HG02588 (cell line): ENCODE data around the gene RASGRF1.
A peak's percentile ranks its signal among the peaks of the same experiment; 100 is the strongest.
"Not testable (repeated sequence)": the region's sequence is repeated elsewhere in the genome, so short reads cannot be mapped to it uniquely, and the experiment has no call there.

Source experiments
- ATAC-seq: cut with Tn5 transposase; IDR thresholded peaks from one replicate; pipeline ENCODE4 v1.9.1; 2021; ENCODE audit warnings: mild to moderate bottlenecking, moderate library complexity; ENCODE audit not compliant: unreplicated experiment

The RASGRF1 gene

GRCh38 chr15:79045041-79045440 lies 45.5 kb downstream of the RASGRF1 start:
- ATAC-seq = no peak

DNA sequence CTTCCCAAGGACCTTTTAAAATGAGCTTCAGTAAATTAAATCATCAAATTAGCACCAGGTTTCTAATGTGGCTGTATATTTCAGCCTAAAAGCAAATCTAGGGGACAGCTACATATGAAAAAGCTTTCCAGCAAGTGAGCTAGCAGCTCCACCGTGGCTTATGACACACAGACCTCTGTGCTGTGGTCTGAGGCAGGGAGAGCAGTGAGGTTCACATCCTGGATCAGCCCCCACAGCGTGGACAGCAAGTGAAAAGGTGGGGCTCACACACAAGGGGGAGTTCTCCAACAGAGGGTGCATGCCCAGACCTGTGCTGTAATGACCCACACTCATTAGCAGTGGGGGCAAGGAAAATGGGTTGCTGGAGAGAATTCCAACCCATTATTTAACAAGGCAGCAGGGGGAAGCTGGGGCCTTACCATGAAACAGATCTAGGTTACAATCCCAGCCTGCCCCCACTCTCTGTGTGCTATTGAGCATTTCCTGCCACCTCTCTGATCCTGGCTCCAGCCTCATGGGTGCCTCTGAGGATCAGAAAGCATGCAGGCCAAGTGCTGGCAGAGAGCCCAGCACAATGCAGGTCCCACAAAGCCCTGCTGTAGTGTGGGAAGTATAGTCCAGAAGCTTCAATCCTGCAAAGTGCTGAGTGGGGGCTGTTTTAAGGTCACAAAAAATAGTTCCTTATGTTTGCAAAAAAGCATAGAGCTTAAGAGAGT lies 48.2 kb downstream of the RASGRF1 start:
- ATAC-seq = no peak

GRCh38 chr15:79041601-79042168 lies 48.9 kb downstream of the RASGRF1 start:
- no peak for ATAC-seq

GRCh38 chr15:79037848-79038247 lies 52.7 kb downstream of the RASGRF1 start:
- ATAC-seq = no peak

DNA sequence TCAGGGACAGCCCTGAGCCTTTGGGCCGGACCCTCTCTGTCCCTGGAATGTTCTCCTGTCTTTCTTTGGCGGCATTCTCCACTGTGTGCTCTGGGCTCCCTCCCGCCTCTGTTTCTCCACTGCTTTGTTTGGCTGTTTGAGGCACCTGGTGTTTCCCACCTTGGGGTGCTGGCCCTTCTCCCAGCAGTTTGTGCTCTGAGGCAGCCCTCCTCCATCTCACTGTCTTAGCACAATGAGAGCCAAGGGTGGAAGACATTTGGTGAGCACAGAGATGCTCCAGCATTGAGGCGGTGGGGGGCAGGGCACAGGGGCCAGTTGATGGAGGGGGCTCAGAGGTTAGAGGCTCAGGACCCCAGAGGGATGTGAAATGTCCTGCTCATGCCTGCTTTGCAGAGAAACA lies 54.3 kb downstream of the RASGRF1 start:
- ATAC-seq = no peak

DNA sequence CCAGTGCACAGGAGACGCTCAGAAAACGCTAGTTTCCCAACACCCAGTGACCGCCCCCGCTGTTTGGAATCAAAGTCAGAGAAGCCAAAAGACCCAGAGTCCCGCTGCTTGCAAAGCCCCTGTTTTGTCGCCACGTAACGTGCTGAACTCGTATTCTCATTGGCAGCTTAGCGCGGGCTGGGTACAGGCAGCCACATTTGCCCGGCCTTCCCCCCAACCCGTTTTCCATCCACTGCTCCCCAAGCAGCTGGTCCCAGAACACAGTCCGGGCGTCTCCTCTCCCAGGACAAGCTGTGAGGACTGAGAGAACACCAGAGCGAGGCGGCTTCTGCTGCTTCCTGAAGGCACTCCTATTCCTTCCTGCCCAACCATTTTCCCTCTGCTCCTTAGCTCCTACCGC lies 54.8 kb downstream of the RASGRF1 start:
- ATAC-seq = no peak

GRCh38 chr15:79035111-79035601 lies 55.4 kb downstream of the RASGRF1 start:
- ATAC-seq = peak; percentile 59

- ATAC-seq = no peak
These were observed 56.3 kb downstream of the RASGRF1 start for GRCh38 chr15:79034284-79034683.

DNA sequence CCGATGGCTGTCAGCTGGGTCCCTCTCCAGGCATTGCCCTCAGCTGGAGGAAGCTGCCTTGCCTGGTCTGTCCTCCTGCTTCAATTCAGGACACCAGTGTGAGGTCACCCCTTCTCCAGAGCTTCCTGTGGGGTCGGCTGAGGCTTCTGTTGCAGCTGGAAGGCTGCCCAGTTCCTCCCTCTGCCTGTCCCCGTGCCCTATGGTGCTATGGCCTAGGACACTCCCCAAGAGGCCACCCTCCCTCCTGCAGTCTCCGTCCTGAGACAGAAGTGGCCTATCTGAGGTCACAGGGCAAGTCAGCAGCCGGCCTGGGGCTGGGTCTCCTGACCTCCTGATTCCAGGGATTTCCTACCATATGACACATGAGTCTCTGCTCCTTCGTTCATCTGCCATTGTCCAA lies 57.9 kb downstream of the RASGRF1 start:
- no peak for ATAC-seq

DNA sequence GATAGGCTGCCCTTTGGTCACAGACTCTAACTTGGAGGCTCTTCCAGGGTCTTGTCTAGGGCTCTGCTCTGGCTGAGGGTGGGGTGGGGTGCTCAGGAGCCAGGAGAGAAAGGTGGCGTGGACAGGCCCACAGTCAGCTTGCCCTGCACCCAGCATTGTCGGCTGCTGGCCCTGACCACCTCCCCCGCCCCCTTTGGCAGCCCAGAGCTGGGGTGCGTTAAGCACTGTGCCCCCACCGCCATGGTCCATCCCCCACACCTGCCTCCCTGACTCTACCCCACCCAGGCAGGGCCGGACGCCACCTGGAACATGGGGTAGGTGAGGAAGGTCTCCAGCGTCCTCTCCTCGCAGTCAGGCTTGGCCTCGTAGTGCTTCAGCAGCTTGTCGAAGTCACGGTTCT lies 58.8 kb downstream of the RASGRF1 start:
- no peak for ATAC-seq

DNA sequence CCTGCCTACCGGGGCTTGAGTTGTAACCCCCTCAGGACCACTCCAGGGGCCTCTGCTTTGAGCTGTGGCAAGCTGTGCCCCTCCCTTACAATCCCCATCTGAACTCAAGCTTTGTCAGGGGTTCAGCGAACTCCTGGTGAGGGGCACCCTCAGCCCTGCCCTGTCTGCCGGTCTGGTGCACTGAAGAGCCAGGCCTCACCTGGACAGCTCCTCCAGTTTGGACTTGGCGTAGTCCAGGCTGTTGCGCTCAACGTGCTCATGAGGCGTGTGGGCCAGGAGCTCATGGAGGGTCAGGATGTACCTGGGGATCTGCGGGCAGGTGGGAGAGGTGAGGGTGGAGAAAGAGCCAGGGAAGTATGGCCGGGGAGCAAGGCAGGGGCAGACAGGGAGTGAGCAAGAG lies 59.4 kb downstream of the RASGRF1 start:
- ATAC-seq = no peak

DNA sequence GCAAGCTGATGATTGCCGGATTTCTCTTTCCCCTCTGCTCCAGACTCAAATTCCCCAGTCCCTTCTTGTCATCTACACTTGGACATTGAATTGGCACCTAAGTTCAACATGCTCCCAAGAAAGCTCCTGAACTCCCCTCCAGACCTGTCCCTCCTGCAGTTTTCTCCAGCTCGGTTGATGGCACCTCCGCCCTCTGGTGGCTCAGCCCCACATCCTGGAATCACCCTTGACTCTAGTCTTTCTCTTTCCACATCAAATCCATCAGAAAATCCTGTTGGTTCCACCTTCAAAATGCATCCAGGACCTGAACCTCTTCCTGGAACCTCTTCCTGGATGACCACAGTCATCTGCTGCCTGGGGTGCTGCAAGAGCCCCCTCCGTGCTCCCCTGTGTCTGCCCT lies 60.1 kb downstream of the RASGRF1 start:
- no peak for ATAC-seq

DNA sequence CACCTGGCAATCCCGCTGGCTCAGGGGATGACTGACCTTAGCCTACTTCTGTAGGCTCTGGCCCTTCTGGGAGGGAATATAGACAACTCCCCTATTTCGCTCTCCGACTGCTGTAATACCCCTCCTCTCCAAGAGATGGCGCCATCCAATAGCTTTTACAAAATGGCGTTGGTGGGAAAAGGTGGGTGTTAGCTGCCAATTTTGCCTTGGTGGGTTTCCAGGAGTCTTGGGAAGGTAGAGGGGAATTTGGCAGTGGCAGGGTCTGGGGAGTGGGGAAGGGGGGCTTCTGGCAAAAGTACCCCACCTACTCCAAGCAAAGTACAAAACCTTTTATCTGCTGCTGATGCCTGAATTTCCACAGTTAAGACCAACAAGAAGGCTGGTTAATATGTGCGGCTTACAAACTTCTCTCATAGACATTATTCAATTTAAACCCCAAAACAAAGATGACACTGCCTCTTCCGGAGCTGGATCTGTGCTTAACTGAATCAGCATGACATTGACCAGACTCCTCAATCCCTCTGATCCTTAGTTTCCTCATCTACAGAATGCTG lies 62.1 kb downstream of the RASGRF1 start:
- ATAC-seq = no peak

DNA sequence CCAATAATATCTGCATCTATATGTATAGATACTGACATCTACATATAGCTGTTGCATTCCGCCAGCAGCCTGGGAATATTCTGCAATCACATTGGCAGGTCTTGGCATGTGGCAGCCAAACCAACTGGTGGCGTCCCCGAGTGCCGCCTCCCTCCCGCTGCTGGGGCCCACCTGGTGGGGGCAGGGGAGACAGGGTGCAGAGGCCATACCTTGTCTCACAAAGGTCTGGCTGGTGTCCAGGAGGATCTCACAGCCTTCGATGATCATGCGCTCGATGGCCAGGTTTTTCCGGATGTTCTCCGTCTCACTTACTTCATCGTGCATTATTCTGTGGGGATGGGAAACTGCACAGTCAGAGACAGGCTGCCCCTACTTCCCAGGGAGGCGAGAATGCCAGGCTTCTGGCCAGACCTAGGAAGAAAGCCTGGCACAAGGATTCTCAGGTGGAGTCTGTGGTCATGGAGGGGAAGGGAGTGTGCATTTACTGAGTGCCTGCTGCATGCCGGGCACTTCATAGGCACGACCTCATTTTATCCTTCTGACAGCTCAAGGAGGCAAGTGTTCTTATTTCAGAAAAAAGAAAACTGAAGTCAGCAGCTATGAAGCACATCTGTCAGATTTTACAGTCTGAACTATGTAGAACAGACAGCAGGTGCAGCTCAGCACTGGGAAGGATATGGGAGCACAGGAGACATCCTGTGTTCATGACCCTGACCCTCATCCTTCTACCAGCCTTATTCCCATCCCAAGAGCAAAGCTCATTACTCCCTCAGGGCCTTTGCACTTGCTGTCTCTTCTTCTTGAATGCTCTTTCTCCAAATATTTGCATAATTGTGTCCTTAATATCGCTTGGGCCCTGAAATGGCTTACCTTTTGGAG lies 62.8 kb downstream of the RASGRF1 start:
- no peak for ATAC-seq

DNA sequence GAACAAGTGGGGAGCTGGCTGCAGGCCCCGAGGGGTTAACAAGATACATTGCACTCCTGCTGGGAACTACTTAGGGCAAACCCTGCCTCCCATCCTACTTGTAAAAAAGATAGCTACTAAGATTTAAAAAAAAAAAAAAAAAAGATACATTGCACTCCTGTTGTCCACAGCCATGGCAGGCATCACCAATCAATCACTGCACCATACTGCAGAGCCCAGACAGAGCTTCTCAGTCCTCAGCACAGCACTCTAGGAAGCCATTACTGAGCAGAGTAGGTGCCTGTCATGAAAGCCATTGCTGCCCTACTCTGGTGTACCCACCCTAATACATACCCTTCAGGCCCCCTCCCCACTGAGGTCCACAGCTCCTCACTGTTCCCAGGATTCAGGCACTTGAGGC lies 64.8 kb downstream of the RASGRF1 start:
- ATAC-seq = no peak

DNA sequence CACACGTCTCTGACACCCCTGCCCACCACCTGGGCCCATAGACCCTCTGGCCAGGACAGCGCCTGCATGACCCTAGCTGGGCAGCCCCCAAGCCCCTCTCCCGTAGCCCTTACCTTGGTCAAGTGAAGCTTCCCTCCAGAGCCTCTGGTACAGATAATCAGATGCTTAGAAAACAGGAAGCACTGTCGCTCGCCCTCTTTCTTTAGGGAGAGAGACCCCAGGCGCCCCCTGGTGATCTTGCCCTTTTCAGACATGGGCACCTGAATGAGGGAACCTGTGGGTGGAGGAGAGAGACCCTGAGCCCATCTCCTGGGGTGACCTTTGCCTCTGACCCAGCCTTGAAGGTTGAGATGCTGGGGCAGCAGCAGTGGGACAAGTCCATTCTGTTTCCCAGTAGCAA lies 65.4 kb downstream of the RASGRF1 start:
- ATAC-seq = no peak

GRCh38 chr15:79024493-79024892 lies 66.1 kb downstream of the RASGRF1 start:
- ATAC-seq = not testable (repeated sequence)

DNA sequence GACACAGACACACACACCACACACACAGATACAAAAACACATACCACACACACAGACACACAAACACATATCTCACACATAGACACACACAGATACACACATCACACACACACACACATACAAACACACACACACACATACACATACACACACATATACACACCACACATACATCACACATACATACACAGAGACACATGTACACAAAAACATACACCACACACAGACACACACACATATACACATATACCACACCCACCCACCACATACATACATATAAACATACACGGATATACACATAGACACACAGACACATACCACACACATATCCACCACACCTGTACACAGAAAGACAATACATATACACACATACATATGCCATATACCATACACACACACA lies 66.7 kb downstream of the RASGRF1 start:
- no peak for ATAC-seq

DNA sequence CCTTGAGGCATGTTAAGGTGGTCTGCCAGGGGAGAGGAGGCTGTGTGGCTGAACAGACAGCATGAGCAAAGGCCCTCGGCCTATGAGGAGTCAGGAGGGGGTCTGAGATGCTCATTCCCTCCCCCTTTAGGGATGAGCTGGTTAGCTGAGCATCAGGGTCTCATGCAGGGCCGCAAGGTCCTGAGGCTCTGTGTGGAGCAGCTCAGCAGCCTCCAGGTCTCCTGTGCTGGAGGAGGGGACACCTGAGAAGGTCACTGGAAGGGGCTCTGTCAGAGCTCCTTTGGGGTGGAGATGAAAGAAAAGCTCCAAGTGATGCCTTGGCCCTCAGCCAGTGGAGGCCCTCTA lies 67.1 kb downstream of the RASGRF1 start:
- no peak for ATAC-seq

DNA sequence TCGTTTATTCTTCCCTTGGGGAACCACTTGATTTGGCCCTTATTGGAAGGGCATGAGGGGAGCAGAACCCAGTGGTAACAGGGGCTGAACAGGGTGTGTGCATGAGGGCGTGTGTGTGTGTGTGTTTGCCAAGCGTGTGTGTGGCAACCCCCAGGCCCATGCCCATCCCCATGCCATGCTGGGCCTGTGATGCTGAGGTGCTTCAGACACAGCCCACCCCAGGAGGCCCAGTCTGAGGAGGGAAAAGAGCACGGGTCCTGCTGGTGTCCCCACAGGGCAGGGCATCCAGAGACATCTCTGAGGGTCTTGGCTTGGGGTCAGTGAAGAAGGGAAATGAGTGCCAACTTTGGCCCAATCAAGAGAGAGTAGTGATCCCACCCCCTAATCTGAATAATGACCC lies 71.6 kb downstream of the RASGRF1 start:
- ATAC-seq = no peak

- ATAC-seq = no peak
These were observed 72.6 kb downstream of the RASGRF1 start for GRCh38 chr15:79017953-79018352.
